CD4-positive, alpha-beta T cell (primary cell): ENCODE measurements around the gene DUSP14. TPM values are rescaled to one million over a fixed set of nuclear protein-coding genes. Genes with fewer than 3 reads are reported as not detected.

Experiments
- ATAC-seq: fragments of 200-7000 bp; cut with Tn5 transposase; one replicate; pipeline ENCODE4 v1.10.0; 2022; ENCODE audit warnings: mild to moderate bottlenecking; ENCODE audit not compliant: poor library complexity
- CTCF ChIA-PET: fragments of 350-600 bp; sonication (Branson Sonifier 250); formaldehyde crosslinking; loops from one replicate; lab custom pipeline; 2021; ENCODE audit warnings: antibody characterized with exemption, inconsistent platforms; lab: Charles Lee
- POLR2A ChIA-PET: fragments of 350-600 bp; sonication (Branson Sonifier 250); formaldehyde crosslinking; loops from one replicate; lab custom pipeline; 2021; ENCODE audit warnings: antibody characterized with exemption, inconsistent platforms; lab: Charles Lee
- DNase-seq, 14 experiments: peaks; one replicate each; pipeline ENCODE4 v3.0.0-alpha.2; 2013 to 2020; ENCODE audit warnings: mixed read lengths in 2 of 14
- H3K27ac ChIP-seq, 2 donors: one replicate each; pipeline versions ENCODE4 v1.5.1 to v1.7.0; 2013; ENCODE audit warnings: low read length in 2 of 2, low read depth in 1 of 2, mild to moderate bottlenecking in 1 of 2
- H3K27me3 ChIP-seq, 2 experiments: 1 replicate in 1 of 2; 2 replicates in 1 of 2; pipeline versions ENCODE4 v1.6.1 to v1.7.0; 2013; ENCODE audit warnings: low read length in 2 of 2, control low read depth in 1 of 2, mild to moderate bottlenecking in 1 of 2, moderate library complexity in 1 of 2; ENCODE audit not compliant: insufficient read depth in 2 of 2, control insufficient read depth in 1 of 2
- H3K36me3 ChIP-seq: one replicate; pipeline ENCODE4 v1.6.1; 2013; ENCODE audit warnings: low read length, control low read depth; ENCODE audit not compliant: insufficient read depth
- H3K4me1 ChIP-seq: one replicate; pipeline ENCODE4 v1.6.1; 2013; ENCODE audit warnings: low read length, control low read depth; ENCODE audit not compliant: insufficient read depth
- H3K4me3 ChIP-seq: one replicate; pipeline ENCODE4 v1.5.1; 2013; ENCODE audit warnings: mild to moderate bottlenecking, low read length, moderate library complexity
- H3K9me3 ChIP-seq, 2 experiments: 1 replicate in 1 of 2; 2 replicates in 1 of 2; pipeline versions ENCODE4 v1.6.1 to v1.7.0; 2013; ENCODE audit warnings: low read length in 2 of 2, mild to moderate bottlenecking in 2 of 2, control low read depth in 1 of 2, moderate library complexity in 1 of 2; ENCODE audit not compliant: control insufficient read depth in 1 of 2, insufficient read depth in 1 of 2
- H3K27ac Mint-ChIP-seq: one replicate; pipeline ENCODE4 v1.8.0; 2020; ENCODE audit warnings: mixed read lengths
- H3K27me3 Mint-ChIP-seq: one replicate; pipeline ENCODE4 v1.8.0; 2021; ENCODE audit warnings: mixed read lengths
- H3K36me3 Mint-ChIP-seq: one replicate; pipeline ENCODE4 v1.8.0; 2021; ENCODE audit warnings: low read depth, mixed read lengths
- H3K4me1 Mint-ChIP-seq: one replicate; pipeline ENCODE4 v1.8.0; 2021; ENCODE audit warnings: low read depth, mixed read lengths
- H3K4me3 Mint-ChIP-seq: one replicate; pipeline ENCODE4 v1.8.0; 2020; ENCODE audit warnings: mild to moderate bottlenecking, mixed read lengths
- H3K9me3 Mint-ChIP-seq: one replicate; pipeline ENCODE4 v1.8.0; 2020; ENCODE audit warnings: mixed read lengths
- intact Hi-C, 2 experiments: fragments of 100-400 bp; cut with DNase I in 1 of 2; cut with micrococcal nuclease in 1 of 2; formaldehyde crosslinking; loops; one replicate each; pipeline versions ENCODE4 v1.15.1 to v1.9.0; 2023 to 2025; cut with DNase I, micrococcal nuclease
- total RNA-seq, 174 experiments: library from RNA in 2 of 174; stranded (reverse) in 2 of 174; gene quantifications; one replicate each; pipeline ENCODE4 v1.2.3 and lab custom pipeline; 2021 to 2026
- TF ChIP-seq, protein P1 (sequence below): fragments of 200-600 bp; IDR thresholded peaks from one replicate; pipeline ENCODE4 v1.8.0; 2022; ENCODE audit warnings: antibody characterized with exemption, mild to moderate bottlenecking

Gene DUSP14
- total RNA-seq, 2 experiments from 2014 or later = 4.4 to 4.9 TPM

DNA sequence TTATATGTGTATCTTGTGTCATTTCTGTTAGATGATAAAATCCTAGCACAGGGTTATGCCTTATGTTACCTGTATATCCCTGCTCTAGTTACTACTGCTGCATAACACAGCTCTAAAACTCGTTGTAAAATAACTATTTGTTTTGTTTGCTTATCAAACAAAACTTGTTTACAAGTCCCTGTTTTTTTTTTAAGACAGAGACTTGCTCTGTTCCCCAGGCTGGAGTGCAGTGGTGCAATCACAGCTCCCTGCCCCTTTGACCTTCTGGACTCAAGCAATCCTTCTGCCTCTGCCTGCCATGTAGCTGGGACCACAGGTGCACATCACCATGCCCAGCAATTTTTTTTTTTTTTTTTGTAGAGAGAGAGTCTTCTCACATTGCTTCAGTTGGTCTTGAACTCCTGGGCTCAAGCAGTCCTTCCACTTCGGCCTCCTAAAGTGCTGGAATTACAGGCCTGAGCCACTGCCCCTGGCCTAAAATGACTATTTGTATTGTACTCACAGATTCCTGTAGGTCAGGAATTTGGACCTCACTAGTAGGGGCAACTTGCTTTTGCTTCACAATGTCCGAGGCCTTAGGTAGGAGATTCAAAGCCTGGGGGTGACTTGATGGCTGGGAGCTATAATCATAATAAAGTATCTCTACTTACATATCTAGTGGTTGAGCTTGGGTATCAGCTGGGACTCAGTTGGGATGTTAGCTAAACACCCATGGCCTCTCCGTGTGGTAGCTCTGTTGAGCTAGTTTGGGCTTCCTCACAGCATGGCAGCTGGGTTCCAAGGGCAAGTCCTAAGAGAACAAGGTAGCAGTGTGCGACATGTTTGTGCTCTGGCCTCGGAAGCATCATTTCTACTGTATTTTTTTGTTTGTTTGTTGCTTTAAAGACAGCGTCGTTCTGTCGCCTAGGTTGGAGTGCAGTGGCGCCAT, 12.6 kb downstream of the DUSP14 start:
- no peaks in the 10 kb centered on the region for H3K27me3 Mint-ChIP-seq
- no peak overlapping the region for H3K27ac Mint-ChIP-seq
- no peak overlapping the region for H3K4me3 ChIP-seq
- no peaks in the 10 kb centered on the region for H3K4me1 ChIP-seq
- no peak for ATAC-seq
- H3K36me3 Mint-ChIP-seq = no peaks in the 10 kb centered on the region
- no peak overlapping the region for H3K27ac ChIP-seq
- intact Hi-C loops = no loop called here
- no peaks in the 10 kb centered on the region for H3K9me3 Mint-ChIP-seq
- no peak overlapping the region for H3K4me3 Mint-ChIP-seq
- TF ChIP-seq, protein P1, sequence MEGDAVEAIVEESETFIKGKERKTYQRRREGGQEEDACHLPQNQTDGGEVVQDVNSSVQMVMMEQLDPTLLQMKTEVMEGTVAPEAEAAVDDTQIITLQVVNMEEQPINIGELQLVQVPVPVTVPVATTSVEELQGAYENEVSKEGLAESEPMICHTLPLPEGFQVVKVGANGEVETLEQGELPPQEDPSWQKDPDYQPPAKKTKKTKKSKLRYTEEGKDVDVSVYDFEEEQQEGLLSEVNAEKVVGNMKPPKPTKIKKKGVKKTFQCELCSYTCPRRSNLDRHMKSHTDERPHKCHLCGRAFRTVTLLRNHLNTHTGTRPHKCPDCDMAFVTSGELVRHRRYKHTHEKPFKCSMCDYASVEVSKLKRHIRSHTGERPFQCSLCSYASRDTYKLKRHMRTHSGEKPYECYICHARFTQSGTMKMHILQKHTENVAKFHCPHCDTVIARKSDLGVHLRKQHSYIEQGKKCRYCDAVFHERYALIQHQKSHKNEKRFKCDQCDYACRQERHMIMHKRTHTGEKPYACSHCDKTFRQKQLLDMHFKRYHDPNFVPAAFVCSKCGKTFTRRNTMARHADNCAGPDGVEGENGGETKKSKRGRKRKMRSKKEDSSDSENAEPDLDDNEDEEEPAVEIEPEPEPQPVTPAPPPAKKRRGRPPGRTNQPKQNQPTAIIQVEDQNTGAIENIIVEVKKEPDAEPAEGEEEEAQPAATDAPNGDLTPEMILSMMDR = no peak
- CTCF ChIA-PET = no interaction called here
- H3K9me3 ChIP-seq = no peaks in the 10 kb centered on the region
- no peak for DNase-seq
- no peaks in the 10 kb centered on the region for H3K27me3 ChIP-seq
- H3K4me1 Mint-ChIP-seq = no peaks in the 10 kb centered on the region
- H3K36me3 ChIP-seq = no peaks in the 10 kb centered on the region
- POLR2A ChIA-PET = no interaction called here

DNA sequence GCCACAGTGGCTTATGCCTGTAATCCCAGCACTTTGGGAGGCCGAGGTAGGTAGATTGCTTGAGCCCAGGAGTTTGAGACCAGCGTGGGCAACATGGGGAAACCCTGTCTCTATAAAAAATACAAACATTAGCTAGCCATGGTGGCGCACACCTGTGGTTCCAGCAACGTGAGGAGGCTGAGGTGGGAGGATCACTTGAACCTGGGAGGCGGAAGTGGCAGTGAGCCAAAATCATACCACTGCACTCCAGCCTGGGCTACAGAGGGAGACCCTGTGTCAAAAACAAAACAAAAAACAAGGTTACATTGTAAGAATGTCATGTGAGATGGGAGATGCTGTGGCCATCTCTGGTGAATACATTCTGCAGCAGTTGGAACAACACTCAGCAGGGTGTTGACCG, 13.5 kb downstream of the DUSP14 start:
- H3K27ac Mint-ChIP-seq = no peak overlapping the region
- DNase-seq = no peak

DNA sequence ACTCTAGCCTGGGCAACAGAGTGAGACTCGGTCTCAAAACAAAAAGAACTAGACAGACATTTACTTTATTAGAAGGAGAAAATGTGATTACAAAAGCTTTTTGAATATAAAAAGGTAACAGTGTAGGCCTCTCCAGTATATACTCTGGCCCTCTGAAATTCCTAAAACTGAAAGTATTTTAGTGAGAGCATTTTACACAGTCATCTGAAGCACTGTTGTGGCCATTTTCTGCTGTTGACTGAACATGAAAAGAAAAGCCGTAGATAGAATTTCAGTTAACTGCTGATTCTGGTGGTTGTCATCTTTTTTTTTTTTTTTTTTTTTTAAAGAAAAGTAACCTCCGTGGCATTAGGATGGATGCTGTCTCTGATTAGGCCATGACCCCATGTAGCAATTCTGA, 15.6 kb downstream of the DUSP14 start:
- Mint-ChIP-seq H3K36me3 (no peaks in the 10 kb centered on the region), H3K27me3 (no peaks in the 10 kb centered on the region), H3K27ac (no peak overlapping the region), H3K4me1 (peaks cover 8% of the 10 kb centered on the region), H3K9me3 (no peaks in the 10 kb centered on the region), H3K4me3 (no peak overlapping the region)
- H3K9me3 ChIP-seq = no peaks in the 10 kb centered on the region
- no peak overlapping the region for H3K27ac ChIP-seq
- H3K4me3 ChIP-seq = no peak overlapping the region
- DNase-seq (no peak), ATAC-seq (no peak)
- H3K4me1 ChIP-seq = peaks cover 5% of the 10 kb centered on the region
- ChIA-PET POLR2A (no interaction called here), CTCF (no interaction called here)
- no peaks in the 10 kb centered on the region for H3K27me3 ChIP-seq
- TF ChIP-seq, protein P1 = no peak
- intact Hi-C loops = no loop called here
- no peaks in the 10 kb centered on the region for H3K36me3 ChIP-seq

More for the DNA sequence above, 13.5 kb downstream of the DUSP14 start:
- ATAC-seq = no peak
- no peaks in the 10 kb centered on the region for H3K9me3 ChIP-seq
- Mint-ChIP-seq H3K4me3 (no peak overlapping the region), H3K4me1 (no peaks in the 10 kb centered on the region), H3K9me3 (no peaks in the 10 kb centered on the region), H3K27me3 (no peaks in the 10 kb centered on the region), H3K36me3 (no peaks in the 10 kb centered on the region)
- TF ChIP-seq, protein P1 = no peak
- H3K36me3 ChIP-seq = no peaks in the 10 kb centered on the region
- ChIA-PET POLR2A (no interaction called here), CTCF (no interaction called here)
- H3K27ac ChIP-seq = no peak overlapping the region
- no peak overlapping the region for H3K4me3 ChIP-seq
- no peaks in the 10 kb centered on the region for H3K27me3 ChIP-seq
- intact Hi-C loops = no loop called here
- H3K4me1 ChIP-seq = no peaks in the 10 kb centered on the region
